ENCODE results near the gene DDIT3. TPM values are rescaled to one million over a fixed set of nuclear protein-coding genes. Genes with fewer than 3 reads are reported as not detected.

Gene DDIT3
- total RNA-seq, 1 experiment from 2014 or later, result 14.1 TPM

- no peak overlapping the region for H2BK15ac ChIP-seq (ENCODE audit: low read depth, low read length)
- H3K56ac ChIP-seq (ENCODE audit: insufficient read length, low read depth, low read length), result no peak overlapping the region
- no peak for DNase-seq
- H3K27ac ChIP-seq (ENCODE audit: insufficient read length, low read depth, low read length), result no peak overlapping the region
- no peaks in the 10 kb centered on the region for H3K79me1 ChIP-seq (ENCODE audit: insufficient read depth, low read depth, low read length, poor library complexity, severe bottlenecking)
- peaks cover 19 to 20% of the 10 kb centered on the region in 2 experiments for H3K4me1 Mint-ChIP-seq
- no peaks in the 10 kb centered on the region for H4K20me1 ChIP-seq (ENCODE audit: control insufficient read depth, insufficient read depth, insufficient read length)
- no peak overlapping the region for H3K4me2 ChIP-seq (ENCODE audit: insufficient read depth, insufficient read length, low read length)
- H3K18ac ChIP-seq (ENCODE audit: insufficient read length, low read depth, low read length), result no peak overlapping the region
- no peak overlapping the region for H2BK120ac ChIP-seq (ENCODE audit: low read depth, low read length, poor library complexity, severe bottlenecking)
- H3K4me1 ChIP-seq (ENCODE audit: insufficient read depth, low read length), result peaks cover 5% of the 10 kb centered on the region; the same call in 1 of the 2 replicates
- no peak overlapping the region for H2AK5ac ChIP-seq (ENCODE audit: insufficient read length, low read length)
- TF ChIP-seq CTCF (conservative IDR thresholded peaks at IDR 0.05), result no peak
- peaks cover 23 to 29% (median 26%) of the 10 kb centered on the region in 3 experiments for H3K36me3 Mint-ChIP-seq (ENCODE audit: insufficient read depth in 1 of 3, low read depth in 3 of 3)
- no peak overlapping the region for H3K4me3 Mint-ChIP-seq
- no peak overlapping the region for H4K8ac ChIP-seq (replicated peaks; ENCODE audit: insufficient read length, low read depth, low read length)
- H2BK20ac ChIP-seq (ENCODE audit: low read depth, low read length, poor library complexity, severe bottlenecking), result no peak overlapping the region
- peaks cover 0 to 2% of the 10 kb centered on the region in 2 experiments; a peak in 1 of 5 replicates for H3K9me3 Mint-ChIP-seq
- H3K27me3 Mint-ChIP-seq (ENCODE audit: low read depth), result peaks cover 2% of the 10 kb centered on the region
- H3K23ac ChIP-seq (ENCODE audit: insufficient read length, low read depth, low read length), result no peak overlapping the region
- no peaks in the 10 kb centered on the region for H3K9me3 ChIP-seq (ENCODE audit: control insufficient read depth, low read depth, low read length)
- H4K5ac ChIP-seq (ENCODE audit: insufficient read length, low read depth, low read length), result no peak overlapping the region
- peaks cover 5% of the 10 kb centered on the region for H3K23me2 ChIP-seq (ENCODE audit: insufficient read length, low read depth, low read length, poor library complexity, severe bottlenecking)
- no peak overlapping the region for H2BK12ac ChIP-seq (ENCODE audit: insufficient read length, low read depth, low read length)
- H3K9ac ChIP-seq (ENCODE audit: extremely low read depth, insufficient read length, low read length), result no peak overlapping the region
- H3K79me2 ChIP-seq (ENCODE audit: insufficient read depth, low read length), result peaks cover 8% of the 10 kb centered on the region; the same call in 1 of the 2 replicates
- H3K14ac ChIP-seq (ENCODE audit: insufficient read depth, low read length), result no peak overlapping the region
- no peak overlapping the region for H3T11ph ChIP-seq (ENCODE audit: low read length)
- no peak overlapping the region for H2BK5ac ChIP-seq (ENCODE audit: insufficient read length, low read length)
- H4K91ac ChIP-seq (ENCODE audit: insufficient read length, low read depth, low read length), result no peak overlapping the region
- no peak overlapping the region for H3K27ac Mint-ChIP-seq
- no peak overlapping the region for H2AFZ ChIP-seq (ENCODE audit: low read length)
- H3K27me3 ChIP-seq (ENCODE audit: insufficient read depth, low read length), result no peaks in the 10 kb centered on the region
- no peak overlapping the region for H3K4ac ChIP-seq (ENCODE audit: low read depth, low read length)
These were observed 34.6 kb downstream of the DDIT3 start for GRCh38 chr12:57485695-57486094.

All from H9 (cell line).